Nephron (organoid): ENCODE results near the gene TMEM135.

Source experiments
- H3K27ac Mint-ChIP-seq, 3 experiments: 2 replicates each; pipeline ENCODE4 v1.8.0; 2020; ENCODE audit warnings: mixed read lengths in 3 of 3, mild to moderate bottlenecking in 2 of 3, moderate library complexity in 1 of 3
- H3K27me3 Mint-ChIP-seq: 2 replicates; pipeline ENCODE4 v1.8.0; 2021; ENCODE audit warnings: low read depth, mild to moderate bottlenecking, moderate library complexity, mixed read lengths
- H3K36me3 Mint-ChIP-seq: 2 replicates; pipeline ENCODE4 v1.8.0; 2020; ENCODE audit warnings: low read depth, mixed read lengths
- H3K4me1 Mint-ChIP-seq: 2 replicates; pipeline ENCODE4 v1.8.0; 2020; ENCODE audit warnings: mixed read lengths
- H3K4me3 Mint-ChIP-seq, 3 experiments: 2 replicates each; pipeline ENCODE4 v1.8.0; 2020; ENCODE audit warnings: mild to moderate bottlenecking in 3 of 3, mixed read lengths in 3 of 3, moderate library complexity in 2 of 3
- H3K9me3 Mint-ChIP-seq: 2 replicates; pipeline ENCODE4 v1.8.0; 2020; ENCODE audit warnings: mixed read lengths
- CTCF ChIP-seq, 3 experiments: fragments of 200-600 bp; sonication (generic); IDR thresholded peaks; one replicate each; pipeline ENCODE4 v1.5.0; 2021; ENCODE audit warnings: antibody characterized with exemption in 3 of 3; ENCODE audit not compliant: unreplicated experiment in 3 of 3

The TMEM135 gene

GRCh38 chr11:87030458-87031054, 7.2 kb upstream of the TMEM135 start:
- no peak overlapping the region for H3K4me3 Mint-ChIP-seq
- H3K36me3 Mint-ChIP-seq: no peaks in the 10 kb centered on the region
- H3K27ac Mint-ChIP-seq: no peak overlapping the region
- no peak for TF ChIP-seq CTCF (IDR thresholded peaks at IDR 0.05; ENCODE audit: unreplicated experiment in 3 of 3)
- H3K9me3 Mint-ChIP-seq: peaks cover 4% of the 10 kb centered on the region
- peaks cover 6% of the 10 kb centered on the region for H3K4me1 Mint-ChIP-seq
- no peaks in the 10 kb centered on the region for H3K27me3 Mint-ChIP-seq

DNA sequence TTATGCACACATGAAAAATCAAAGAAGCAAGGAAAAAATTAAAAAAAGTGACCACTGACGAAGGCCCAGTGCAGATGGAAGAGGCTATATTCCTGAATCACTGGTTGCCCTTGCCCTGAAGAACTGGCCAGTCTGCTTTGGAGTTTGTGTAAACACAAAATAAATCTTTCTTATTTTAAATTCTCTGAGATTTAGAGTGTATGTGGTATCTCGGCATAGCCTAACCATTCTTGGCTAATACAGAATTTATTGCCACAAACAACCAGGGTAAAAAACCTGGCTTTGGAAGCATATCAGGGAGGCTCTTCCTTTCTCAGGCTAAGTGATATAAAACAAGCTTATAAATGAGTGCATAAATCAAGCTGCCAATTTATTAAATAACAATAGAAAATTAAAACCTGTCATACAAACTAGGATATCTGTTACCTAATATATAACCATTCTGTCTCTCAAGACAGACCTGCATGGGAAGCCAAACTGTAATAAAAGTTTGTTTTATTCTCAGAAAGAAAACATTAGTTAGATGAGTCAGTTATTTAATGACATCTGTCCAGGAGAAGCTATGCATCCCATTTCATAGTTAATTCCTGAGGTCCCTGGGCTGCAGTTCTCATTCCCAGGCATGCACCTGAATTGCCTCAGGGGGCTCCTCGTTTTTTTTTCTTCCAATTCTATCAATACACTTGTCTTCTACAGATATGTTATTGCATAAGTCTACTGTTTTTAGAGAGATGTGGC, 6.1 kb upstream of the TMEM135 start:
- Mint-ChIP-seq H3K4me1 (peaks cover 7% of the 10 kb centered on the region), H3K4me3 (no peak overlapping the region), H3K9me3 (no peaks in the 10 kb centered on the region), H3K27ac (no peak overlapping the region), H3K27me3 (no peaks in the 10 kb centered on the region), H3K36me3 (no peaks in the 10 kb centered on the region)
- no peak for TF ChIP-seq CTCF (IDR thresholded peaks at IDR 0.05; ENCODE audit: unreplicated experiment in 3 of 3)

DNA sequence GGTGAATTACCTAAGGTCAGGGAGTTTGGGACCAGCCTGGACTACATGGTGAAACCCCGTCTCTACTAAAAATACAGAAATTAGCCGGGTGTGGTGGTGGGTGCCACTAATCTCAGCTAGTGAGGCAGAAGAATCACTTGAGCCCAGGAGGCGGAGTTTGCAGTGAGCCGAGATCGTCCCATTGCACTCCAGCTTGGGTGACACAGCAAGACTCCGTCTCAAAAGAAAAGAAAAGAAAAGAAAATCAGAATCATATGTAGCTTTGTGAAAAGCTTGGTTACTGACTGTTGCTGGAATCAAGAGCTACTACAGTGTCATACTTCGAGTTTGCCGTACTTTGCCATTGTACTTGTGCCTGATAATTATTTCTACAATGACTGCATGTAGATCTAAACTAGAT, 4.2 kb upstream of the TMEM135 start:
- no peaks in the 10 kb centered on the region for H3K36me3 Mint-ChIP-seq
- no peak for TF ChIP-seq CTCF (IDR thresholded peaks at IDR 0.05; ENCODE audit: unreplicated experiment in 3 of 3)
- H3K9me3 Mint-ChIP-seq: no peaks in the 10 kb centered on the region
- no peak overlapping the region for H3K4me3 Mint-ChIP-seq
- H3K27me3 Mint-ChIP-seq: no peaks in the 10 kb centered on the region
- H3K27ac Mint-ChIP-seq: no peak overlapping the region
- peaks cover 14% of the 10 kb centered on the region for H3K4me1 Mint-ChIP-seq

DNA sequence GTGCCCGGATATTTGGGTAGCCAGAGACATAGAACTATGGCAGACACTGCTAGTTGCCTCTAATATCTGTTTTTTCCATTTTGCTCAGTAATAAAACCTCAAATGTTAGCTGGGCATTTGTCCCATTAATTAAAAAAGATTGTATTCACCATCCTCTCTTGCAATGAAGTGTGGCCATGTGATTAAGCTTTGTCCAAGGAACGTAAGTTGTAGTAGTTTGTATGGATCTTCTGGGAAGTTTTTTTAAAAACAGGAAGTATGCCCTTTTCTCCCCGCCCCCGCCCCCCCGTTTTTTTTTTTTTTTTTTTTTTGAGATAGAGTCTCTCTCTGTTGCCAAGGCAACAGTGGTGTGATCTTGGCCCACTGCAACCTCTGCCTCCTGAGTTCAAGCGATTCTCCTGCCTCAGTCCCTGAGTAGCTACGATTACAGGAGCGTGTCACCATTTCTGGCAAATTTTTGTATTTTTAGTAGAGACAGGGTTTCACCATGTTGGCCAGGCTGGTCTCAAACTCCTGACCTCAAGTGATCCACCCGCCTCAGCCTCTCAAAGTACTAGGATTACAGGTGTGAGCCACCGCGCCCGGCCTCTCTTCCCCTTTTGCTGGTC, 1.7 kb upstream of the TMEM135 start:
- Mint-ChIP-seq H3K4me3 (peak overlapping the region; percentile 54 to 99 (median 71)), H3K36me3 (peaks cover 10% of the 10 kb centered on the region), H3K9me3 (peaks cover under 1% of the 10 kb centered on the region), H3K4me1 (peaks cover 27% of the 10 kb centered on the region), H3K27me3 (no peaks in the 10 kb centered on the region), H3K27ac (no peak overlapping the region)
- no peak for TF ChIP-seq CTCF (IDR thresholded peaks at IDR 0.05; ENCODE audit: unreplicated experiment in 3 of 3)

DNA sequence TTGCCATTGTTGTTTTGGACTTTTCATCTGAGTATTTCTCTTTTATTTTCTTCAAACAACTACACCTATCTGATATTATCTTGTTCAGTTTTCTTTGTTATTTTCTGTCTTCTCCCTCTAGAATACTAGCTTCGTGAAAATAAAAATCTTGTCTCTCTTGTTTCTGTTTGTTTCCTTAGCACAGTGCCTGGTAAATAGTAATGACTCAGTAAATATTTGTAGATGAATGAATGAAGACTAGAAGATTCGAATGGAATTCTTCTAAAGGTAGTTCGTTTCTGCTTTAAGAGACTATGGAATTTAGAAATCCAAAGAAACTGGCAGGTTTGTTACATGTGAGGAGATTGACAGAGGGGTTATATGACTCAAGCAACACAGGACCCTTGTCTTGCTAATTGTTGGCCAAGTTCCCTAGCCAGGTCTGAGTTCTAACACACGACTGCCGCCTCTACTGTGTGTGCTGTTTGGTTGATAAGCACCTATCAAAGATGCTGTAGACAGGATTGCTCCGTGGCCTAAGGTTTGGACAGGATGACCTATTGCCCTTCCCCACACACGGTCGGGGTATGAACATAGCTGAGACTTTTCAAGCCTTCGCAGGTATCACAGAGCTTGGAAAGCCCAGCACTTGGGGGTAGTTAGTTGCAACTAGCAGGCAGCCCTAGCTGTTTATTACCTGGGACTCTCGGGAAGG, 831 bp upstream of the TMEM135 start:
- Mint-ChIP-seq H3K4me1 (peaks cover 27% of the 10 kb centered on the region), H3K27ac (peak overlapping the region; percentile 26 to 97 (median 92)), H3K27me3 (no peaks in the 10 kb centered on the region), H3K4me3 (peak overlapping the region; percentile 95 to 99 (median 97)), H3K9me3 (peaks cover 2% of the 10 kb centered on the region), H3K36me3 (peaks cover 18% of the 10 kb centered on the region)
- no peak for TF ChIP-seq CTCF (IDR thresholded peaks at IDR 0.05; ENCODE audit: unreplicated experiment in 3 of 3)
